Suprapubic skin (tissue), 4 donors: ENCODE data around the gene PEPD.

Experiments
- EP300 ChIP-seq: sonication (generic); formaldehyde crosslinking; IDR thresholded peaks from one replicate; pipeline ENCODE4 v1.6.1; 2017; ENCODE audit warnings: antibody characterized with exemption
- POLR2A ChIP-seq, 2 donors: fragments of 450-650 bp; IDR thresholded peaks; one replicate each; pipeline ENCODE4 v1.6.1; 2017; ENCODE audit warnings: antibody characterized with exemption in 2 of 2, mild to moderate bottlenecking in 2 of 2, moderate library complexity in 2 of 2
- POLR2AphosphoS5 ChIP-seq, 3 donors: sonication (generic); formaldehyde crosslinking; IDR thresholded peaks; one replicate each; pipeline ENCODE4 v1.6.1; 2017; ENCODE audit warnings: antibody characterized with exemption in 3 of 3
- TF ChIP-seq, protein P1 (sequence below), 2 donors: fragments of 200-600 bp in 1 of 2; fragments of 450-650 bp in 1 of 2; sonication (generic) in 1 of 2; IDR thresholded peaks; one replicate each; pipeline ENCODE4 v1.5.1; 2016 to 2019; ENCODE audit warnings: antibody characterized with exemption in 2 of 2, mild to moderate bottlenecking in 1 of 2, moderate library complexity in 1 of 2

DNA sequence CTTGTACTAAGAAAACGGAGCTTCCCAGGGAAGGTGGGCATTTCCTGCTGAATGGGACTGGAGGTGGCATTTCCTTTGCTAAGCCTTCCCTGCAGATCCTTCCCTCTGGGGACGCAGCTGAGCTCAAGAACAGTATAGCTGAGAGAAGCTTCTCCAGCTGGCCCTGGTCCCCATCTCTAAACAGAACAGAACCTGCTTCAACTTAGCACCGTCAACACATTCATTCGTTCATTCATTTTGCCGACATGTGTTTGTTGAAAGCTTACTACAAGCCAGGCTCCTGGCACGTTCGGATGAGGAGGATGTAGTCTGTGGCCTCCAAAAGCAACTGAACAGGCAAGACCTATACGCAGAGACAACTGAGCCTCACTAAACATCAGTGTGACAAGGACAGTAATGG lies 36.6 kb upstream of the PEPD start:
- no peak for TF ChIP-seq POLR2A (IDR thresholded peaks at IDR 0.05)
- TF ChIP-seq, protein P1, sequence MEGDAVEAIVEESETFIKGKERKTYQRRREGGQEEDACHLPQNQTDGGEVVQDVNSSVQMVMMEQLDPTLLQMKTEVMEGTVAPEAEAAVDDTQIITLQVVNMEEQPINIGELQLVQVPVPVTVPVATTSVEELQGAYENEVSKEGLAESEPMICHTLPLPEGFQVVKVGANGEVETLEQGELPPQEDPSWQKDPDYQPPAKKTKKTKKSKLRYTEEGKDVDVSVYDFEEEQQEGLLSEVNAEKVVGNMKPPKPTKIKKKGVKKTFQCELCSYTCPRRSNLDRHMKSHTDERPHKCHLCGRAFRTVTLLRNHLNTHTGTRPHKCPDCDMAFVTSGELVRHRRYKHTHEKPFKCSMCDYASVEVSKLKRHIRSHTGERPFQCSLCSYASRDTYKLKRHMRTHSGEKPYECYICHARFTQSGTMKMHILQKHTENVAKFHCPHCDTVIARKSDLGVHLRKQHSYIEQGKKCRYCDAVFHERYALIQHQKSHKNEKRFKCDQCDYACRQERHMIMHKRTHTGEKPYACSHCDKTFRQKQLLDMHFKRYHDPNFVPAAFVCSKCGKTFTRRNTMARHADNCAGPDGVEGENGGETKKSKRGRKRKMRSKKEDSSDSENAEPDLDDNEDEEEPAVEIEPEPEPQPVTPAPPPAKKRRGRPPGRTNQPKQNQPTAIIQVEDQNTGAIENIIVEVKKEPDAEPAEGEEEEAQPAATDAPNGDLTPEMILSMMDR (IDR thresholded peaks at IDR 0.05): no peak
- no peak for TF ChIP-seq POLR2AphosphoS5 (IDR thresholded peaks at IDR 0.05)
- TF ChIP-seq EP300: no peak
